Renal pelvis (tissue), 4 donors: Measurements from ENCODE around the gene BCO1. TPM values are rescaled to one million over a fixed set of nuclear protein-coding genes. Genes with fewer than 3 reads are reported as not detected.
A peak's percentile ranks its signal among the peaks of the same experiment; 100 is the strongest.

Experiments used
- DNase-seq: peaks from one replicate; pipeline ENCODE4 v3.0.0-alpha.2; 2013
- polyA plus RNA-seq, 3 donors: library from polyadenylated mRNA; unstranded; fragments of 120-200 nt; gene quantifications; one replicate each; pipeline ENCODE4 v1.2.1, GENCODE V29; 2013; ENCODE audit not compliant: insufficient read length in 3 of 3

Gene BCO1
- polyA plus RNA-seq, 3 donors: 2.0 to 2.9 (median 2.8) TPM

DNA sequence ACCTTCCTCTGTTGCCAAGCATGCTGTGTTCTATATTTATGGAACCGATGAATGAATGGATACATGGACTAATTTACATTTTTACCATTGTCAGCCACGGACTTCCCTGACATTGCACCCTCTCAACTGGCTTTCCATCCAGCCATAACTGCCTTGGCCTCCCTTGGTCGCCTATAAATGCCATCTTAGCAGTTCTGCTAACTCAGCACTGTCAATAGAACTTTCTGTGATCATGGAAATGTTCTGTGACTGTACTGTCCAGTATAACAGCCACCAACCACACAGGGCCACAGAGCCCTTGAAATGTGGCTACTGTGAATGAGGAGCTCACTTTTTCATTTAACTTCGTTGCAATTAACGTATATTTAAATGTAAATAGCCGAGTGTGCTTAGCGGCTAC, 8.7 kb upstream of the BCO1 start:
- no peak for DNase-seq

DNA sequence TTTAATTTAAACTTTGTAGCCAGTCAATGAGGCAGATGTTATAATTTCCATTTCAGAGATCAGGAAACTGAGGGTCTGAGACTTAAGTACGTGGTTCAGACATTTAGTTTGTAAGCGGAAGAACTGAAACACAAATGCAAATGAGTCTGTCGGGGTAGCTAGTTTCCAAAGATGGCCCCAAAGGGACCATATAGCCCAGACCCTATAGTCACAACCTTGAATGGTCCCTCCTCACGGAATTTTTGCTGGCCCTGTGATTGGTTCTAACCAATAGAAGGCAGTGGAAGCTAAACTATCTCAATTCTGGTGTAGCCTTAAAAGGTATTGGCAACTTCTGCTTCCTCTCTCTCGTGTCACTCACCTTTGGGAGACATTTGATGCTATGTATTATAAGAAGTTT, 7.5 kb upstream of the BCO1 start:
- DNase-seq: no peak

DNA sequence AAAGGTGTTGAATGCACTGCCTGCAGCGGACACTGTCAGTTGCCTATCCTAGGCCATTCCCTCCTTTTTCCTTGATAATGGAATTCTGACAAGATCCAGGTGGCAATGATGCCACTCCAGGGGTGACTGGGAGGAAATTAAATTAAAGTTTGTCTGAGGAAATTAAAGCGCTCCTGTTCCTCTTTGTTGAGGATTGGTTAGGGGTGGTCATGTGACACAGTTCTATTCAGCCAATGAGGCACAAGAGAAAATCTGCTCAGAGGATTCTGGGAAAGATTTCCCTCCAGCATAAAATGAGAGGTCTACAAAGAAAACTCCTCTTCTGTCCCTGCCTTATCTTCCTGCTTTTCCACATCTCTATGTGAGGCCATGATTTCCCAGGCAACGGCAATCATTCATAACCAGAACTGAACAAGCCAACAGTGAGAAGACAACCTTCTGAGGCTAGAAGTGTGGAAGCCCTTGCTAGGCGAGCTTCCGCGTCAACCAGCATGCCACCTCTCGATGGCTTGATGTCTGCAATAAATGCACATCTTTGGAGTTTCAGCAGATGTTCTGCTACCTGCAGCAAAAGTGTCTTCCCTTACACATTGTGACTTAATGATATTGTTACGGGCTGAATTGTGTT, 5.6 kb upstream of the BCO1 start:
- no peak for DNase-seq

- no peak for DNase-seq
Observed at GRCh38 chr16:81237282-81237681, 1.2 kb upstream of the BCO1 start.

DNA sequence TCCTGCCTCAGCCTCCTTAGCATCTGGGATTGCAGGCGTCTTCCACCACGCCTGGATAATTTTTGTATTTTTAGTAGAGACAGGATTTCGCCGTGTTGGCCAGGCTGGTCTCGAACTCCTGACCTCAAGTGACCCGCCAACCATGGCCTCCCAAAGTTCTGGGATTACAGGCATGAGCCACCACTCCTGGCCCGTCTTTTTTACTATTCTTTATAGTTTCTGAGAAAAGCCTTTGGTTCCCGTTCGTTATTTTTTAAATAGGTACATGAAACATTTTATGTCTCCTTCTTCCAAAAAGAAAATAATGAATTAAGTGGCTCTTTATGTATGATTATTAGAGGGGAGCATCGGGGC, 570 bp upstream of the BCO1 start:
- no peak for DNase-seq

- DNase-seq: no peak
Observed at GRCh38 chr16:81239367-81240121, 1.1 kb downstream of the BCO1 start.

GRCh38 chr16:81241706-81242105, 3.2 kb downstream of the BCO1 start:
- no peak for DNase-seq

DNA sequence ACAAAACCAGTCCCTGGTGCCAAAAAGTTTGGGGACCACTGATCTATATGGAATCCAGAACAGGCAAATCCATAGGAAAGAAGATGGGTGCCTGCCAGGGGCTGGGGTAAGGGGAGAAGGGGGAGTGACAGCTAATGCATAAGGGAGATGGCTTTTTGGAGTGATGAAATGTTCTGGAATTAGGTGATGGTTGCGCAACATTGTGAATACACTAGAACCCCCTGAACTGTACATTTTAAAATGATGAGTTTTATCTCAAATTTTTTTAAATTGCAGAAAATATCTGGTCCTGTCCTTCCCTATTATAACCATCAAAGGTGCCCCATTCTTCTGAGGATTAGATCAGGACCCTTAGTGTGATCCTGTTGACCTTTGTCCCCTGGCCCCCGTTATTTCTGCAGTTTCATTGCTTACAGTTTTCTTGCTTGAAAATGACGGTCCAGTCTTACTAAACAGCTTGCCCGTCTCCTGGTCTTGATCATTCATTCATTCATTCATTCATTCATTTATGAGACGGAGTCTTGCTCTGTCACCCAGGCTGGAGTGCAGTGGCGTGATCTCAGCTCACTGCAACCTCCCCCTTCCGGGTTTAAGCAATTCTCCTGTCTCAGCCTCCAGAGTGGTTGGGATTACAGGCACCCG, 4.6 kb downstream of the BCO1 start:
- no peak for DNase-seq

DNA sequence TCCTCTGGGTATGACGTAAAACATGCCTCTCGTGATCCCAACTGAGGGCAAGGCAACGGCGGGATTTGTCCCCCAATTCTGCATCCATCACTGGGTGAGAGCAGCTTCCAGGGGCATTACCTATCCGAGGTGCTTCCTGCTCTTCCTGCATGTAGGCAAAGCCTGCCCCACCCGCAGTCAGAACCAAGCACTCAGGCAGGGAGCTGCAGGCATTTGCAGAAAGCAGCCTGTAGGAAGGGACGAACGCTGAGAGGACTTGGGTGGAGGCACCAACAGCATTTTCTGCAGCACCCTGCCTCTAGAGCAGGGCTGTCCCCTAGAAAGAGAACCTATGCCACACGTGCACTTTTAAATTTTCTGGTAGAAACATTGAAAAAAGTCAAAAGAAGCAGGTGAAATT, 5.5 kb downstream of the BCO1 start:
- no peak for DNase-seq

DNA sequence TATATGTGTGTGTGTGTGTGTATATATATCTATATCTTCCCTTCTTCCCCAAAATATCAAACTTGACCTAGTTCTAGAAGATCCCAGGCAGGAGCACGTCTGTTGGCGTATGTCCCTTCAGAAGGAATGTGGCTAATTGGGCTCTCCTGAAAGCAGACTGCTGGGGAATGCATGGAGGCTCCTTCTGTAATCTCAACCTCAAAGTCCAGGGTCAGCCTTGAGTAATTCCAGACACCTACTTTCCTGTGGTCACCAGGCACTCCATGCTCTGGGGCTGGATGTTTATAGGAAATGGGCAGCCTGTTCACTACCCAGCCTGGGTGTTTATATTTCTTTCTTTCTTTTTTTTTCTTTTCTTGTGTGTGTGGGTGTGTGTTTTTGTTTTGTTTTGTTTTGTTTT, 13.4 kb downstream of the BCO1 start:
- no peak for DNase-seq

- DNase-seq: no peak
Observed at GRCh38 chr16:81253141-81253540, 14.7 kb downstream of the BCO1 start.

GRCh38 chr16:81254922-81255526, 16.5 kb downstream of the BCO1 start:
- DNase-seq: no peak

DNA sequence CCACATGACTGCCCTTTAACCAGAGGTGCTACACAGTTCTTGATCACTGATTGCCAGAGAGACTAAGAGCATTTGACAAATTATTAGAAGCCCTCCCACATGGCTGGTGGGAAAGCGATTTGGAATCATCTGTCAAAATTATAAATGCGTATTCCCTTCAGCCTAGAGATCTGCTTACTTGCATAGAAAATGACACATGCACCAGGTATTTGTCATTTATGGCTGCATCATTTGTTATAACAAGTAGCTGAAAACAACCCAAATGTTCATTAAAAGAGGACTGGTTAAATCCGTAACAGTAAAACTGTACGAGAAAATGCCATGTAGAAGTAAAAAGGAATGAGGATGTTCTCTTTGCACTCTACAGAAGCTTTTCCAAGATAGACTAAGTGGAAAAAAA, 21.4 kb downstream of the BCO1 start:
- no peak for DNase-seq

DNA sequence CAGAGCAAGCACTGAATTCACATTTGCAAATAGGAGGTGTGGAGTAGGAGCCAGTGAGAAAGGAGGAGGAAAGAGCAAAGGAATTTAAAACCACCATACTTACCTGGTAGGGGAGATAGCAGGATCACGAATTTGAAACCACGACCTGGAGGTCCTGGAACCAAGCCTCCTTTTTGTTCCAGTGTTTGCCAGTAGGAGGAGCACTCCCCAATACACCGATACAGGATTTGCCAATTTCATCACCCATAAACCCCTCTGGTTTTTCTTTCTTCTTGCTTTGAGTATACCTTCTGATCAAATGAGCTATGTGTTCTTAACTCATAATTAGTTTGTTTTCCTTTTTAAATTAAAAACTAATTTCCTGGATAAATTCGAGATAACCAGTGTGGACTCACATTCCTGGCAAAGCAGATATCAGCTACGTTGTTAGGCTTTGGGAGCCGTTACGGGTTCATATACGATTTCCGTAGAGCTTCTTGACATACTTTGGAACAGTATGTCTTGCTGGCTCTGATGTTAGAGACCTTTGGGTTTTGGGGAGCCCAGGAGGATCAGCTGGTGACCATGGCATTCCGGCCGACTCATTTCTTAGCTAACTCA, 22.7 kb downstream of the BCO1 start:
- DNase-seq: no peak

DNA sequence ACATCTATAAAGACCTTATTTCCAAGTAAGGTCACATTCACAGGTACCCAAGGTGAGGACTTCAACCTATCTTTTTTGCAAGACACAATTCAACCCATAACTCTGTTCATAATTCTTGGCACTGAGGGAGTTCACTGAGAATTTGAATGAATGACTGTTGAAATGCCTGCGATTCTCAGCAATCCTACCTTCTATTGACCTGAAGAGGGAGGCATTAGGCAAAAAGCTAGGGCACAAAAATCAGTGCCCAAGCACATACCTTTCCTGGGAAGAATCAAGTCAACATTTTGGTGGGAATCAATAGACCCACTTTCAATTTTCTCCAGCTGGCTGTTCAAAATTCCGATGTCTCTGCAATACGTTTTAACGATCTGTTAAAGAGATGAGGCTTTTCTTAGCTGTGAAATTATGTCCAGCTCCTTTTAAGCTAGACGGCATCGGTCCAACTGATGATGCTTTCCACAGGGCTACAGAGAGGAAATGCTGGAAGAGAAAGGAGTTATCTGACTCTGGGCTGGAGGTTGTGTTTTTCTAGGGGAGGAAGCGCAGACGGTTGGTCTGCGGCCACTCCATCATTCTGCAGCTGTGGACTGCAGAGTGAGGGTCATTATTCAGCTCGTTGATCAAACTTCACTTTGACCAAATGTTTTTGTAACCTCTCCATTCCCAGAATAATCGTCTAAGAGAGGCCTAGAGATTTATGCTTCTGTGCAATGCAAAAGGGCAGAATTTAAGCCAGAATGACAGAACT, 25.2 kb downstream of the BCO1 start:
- DNase-seq: peak; percentile 83

- DNase-seq: no peak
Observed at GRCh38 chr16:81264386-81264785, 25.9 kb downstream of the BCO1 start.

GRCh38 chr16:81265052-81265451, 26.6 kb downstream of the BCO1 start:
- DNase-seq: no peak

DNA sequence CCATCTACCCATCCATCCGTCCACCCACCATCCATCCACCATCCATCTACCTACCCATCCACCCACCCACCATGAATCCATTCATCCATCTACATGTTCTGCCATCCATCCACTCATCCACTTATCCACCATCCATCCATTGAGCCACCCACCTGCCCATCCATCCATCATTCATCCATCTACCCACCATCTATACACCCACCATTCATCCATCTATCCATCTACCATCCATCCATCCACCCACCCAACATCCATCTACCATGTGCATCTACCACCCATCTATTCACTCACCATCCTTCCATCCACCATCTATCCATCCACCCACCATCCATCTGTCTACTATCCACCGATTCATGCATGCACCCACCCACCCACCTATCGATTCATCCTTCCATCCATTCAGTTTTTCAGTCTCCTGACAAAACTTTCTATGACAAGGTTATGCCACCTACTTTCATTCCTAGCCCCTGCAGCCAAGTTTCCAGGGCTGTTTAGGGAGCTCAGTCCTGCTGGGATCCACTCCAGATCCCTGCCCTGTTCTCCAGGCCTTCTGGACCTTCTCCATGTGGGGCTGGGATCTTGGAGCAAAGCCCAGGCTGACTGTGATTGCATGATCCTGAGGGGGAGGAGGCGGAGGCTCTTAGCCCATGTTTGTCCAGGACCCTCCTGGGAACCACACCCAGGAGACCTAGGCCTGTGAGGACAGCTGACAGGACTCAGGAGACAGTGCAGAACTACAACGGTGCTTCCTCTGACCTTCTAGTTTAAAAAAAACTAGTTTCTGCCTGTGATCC, 27.4 kb downstream of the BCO1 start:
- no peak for DNase-seq

- DNase-seq: no peak
Observed at GRCh38 chr16:81266680-81267095, 28.2 kb downstream of the BCO1 start.

GRCh38 chr16:81268509-81268908, 30.0 kb downstream of the BCO1 start:
- no peak for DNase-seq
